Right atrium auricular region (tissue), 2 donors: Measurements from ENCODE around the gene AP1B1. TPM values are rescaled to one million over a fixed set of nuclear protein-coding genes. Genes with fewer than 3 reads are reported as not detected.

Experiments used
- DNase-seq: peaks from one replicate; pipeline ENCODE4 v3.0.0-alpha.2; 2019; ENCODE audit warnings: low spot score
- H3K27ac ChIP-seq, 2 donors: fragments of 200-600 bp; sonication (generic); 1 replicate in 1 of 2; 2 replicates in 1 of 2; pipeline ENCODE4 v1.5.1; 2016 to 2019
- H3K27me3 ChIP-seq, 2 donors: fragments of 200-600 bp; sonication (generic); one replicate each; pipeline versions ENCODE4 v1.5.1 to v1.6.0; 2017 to 2019
- H3K36me3 ChIP-seq: fragments of 200-600 bp; sonication (generic); one replicate; pipeline ENCODE4 v1.5.1; 2016
- H3K4me1 ChIP-seq, 2 donors: fragments of 200-600 bp; sonication (generic); one replicate each; pipeline versions ENCODE4 v1.5.1 to v1.6.0; 2017 to 2019
- H3K4me3 ChIP-seq, 2 donors: fragments of 200-600 bp; sonication (generic); 1 replicate in 1 of 2; 2 replicates in 1 of 2; pipeline ENCODE4 v1.5.1; 2017 to 2019; ENCODE audit warnings: mild to moderate bottlenecking in 1 of 2, moderate library complexity in 1 of 2
- H3K9me3 ChIP-seq, 2 donors: fragments of 200-600 bp; sonication (generic); one replicate each; pipeline ENCODE4 v1.5.1; 2019
- CTCF ChIP-seq, 2 donors: fragments of 200-600 bp; sonication (generic); IDR thresholded peaks; one replicate each; pipeline ENCODE4 v1.5.1; 2019; ENCODE audit warnings: antibody characterized with exemption in 2 of 2
- total RNA-seq, 2 donors: library from RNA; depleted of rRNA; stranded (reverse); fragments of >200 nt; gene quantifications; one replicate each; pipeline ENCODE4 v1.1.0, GENCODE V29; 2016

Gene AP1B1
- total RNA-seq, 2 donors from 2014 or later, result 31.4 to 46.2 TPM

DNA sequence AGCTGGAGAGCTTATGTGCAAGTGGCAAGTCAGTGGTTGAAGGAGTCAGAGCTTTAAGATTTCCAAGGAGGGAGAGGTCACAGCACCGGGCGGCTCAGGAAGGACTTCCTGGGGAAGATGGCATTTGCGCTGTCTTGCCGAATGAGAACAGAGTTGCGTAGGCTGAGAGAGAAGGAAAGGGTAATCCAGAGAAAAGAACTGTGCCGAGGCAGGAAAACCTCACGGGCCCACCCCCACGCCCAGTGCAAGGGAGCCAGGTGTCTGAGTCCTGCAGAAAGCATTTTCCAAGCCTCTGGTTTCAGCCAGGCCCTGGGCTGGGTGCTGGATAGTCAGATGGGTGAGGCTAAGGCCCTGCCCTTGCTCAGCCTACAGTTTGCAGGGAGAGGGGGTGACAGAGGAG is 3.2 kb upstream of the AP1B1 start:
- no peak for TF ChIP-seq CTCF (IDR thresholded peaks at IDR 0.05)
- Histone ChIP-seq H3K36me3 (no peaks in the 10 kb centered on the region), H3K4me1 (peaks cover 0 to 25% of the 10 kb centered on the region in 2 donors), H3K27me3 (no peaks in the 10 kb centered on the region), H3K27ac (no peak overlapping the region), H3K9me3 (no peaks in the 10 kb centered on the region), H3K4me3 (no peak overlapping the region)
- peak; percentile 47 for DNase-seq

DNA sequence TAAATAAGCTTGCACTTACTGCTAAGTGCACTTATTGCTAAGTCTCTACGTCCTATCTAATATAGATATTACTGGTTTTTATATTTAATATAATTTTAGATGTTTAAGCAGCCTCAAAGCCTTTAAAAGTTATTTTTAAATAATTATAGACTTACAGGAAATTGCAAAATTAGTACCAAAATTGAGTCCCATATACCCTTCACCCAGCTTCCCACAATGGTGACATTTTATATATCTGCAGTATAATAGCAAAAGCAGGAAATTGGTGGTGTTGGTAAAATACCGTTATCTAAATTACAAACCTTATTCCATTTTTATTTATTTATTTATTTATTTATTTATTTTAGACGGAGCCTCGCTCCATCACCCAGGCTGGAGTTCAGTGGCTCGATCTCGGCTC is 1.9 kb upstream of the AP1B1 start:
- Histone ChIP-seq H3K36me3 (no peaks in the 10 kb centered on the region), H3K27ac (no peak overlapping the region), H3K27me3 (no peaks in the 10 kb centered on the region), H3K4me1 (peaks cover 0 to 23% of the 10 kb centered on the region in 2 donors), H3K4me3 (no peak overlapping the region), H3K9me3 (no peaks in the 10 kb centered on the region)
- DNase-seq, result no peak
- no peak for TF ChIP-seq CTCF (IDR thresholded peaks at IDR 0.05)

DNA sequence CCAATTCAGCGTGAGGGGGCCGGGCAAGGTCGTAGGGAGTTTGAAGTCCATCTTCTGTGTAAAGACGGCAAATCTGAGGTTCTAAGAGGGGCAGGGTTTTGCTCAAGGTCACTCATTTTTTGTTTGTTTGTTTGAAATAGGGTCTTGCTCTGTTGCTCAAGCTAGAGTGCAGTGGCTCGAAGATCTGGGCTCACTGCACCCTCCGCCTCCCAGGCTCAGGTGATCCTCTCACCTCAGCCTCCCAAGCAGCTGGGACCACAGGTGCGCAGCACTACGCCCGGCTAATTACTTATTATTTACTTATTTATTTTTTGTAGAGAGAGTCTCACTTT is 355 bp upstream of the AP1B1 start:
- Histone ChIP-seq H3K4me3 (peak overlapping the region; percentile 76 to 90), H3K9me3 (no peaks in the 10 kb centered on the region), H3K27me3 (no peaks in the 10 kb centered on the region), H3K27ac (peak overlapping the region; percentile 88 to 93), H3K36me3 (no peaks in the 10 kb centered on the region), H3K4me1 (peaks cover 0 to 26% of the 10 kb centered on the region in 2 donors)
- peak in 1 of 2 donors; percentile 1 for TF ChIP-seq CTCF (IDR thresholded peaks at IDR 0.05)
- DNase-seq, result no peak

DNA sequence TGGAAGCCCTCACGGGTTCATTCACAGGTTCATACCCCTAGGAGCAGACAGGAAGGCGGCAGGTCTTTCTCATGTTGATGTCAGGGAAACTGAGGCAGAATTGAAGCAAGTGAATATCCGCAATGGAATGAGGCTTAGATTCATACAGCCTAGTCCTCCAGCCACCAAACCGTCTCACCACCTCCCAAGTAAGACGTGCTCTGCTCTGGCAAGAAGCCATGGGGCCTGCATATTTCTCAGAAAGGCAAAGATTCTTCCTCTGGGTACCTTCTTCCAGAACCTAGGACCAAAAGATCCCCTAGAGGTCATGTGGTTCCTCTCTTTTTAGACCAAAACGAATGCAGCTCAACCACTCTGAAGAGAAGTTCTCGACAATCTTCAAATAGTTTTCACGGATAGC is 1.7 kb downstream of the AP1B1 start:
- Histone ChIP-seq H3K9me3 (no peaks in the 10 kb centered on the region), H3K4me1 (peaks cover 0 to 36% of the 10 kb centered on the region in 2 donors), H3K27ac (peak overlapping the region in 1 of 2 donors; percentile 33), H3K27me3 (no peaks in the 10 kb centered on the region), H3K4me3 (no peak overlapping the region), H3K36me3 (no peaks in the 10 kb centered on the region)
- TF ChIP-seq CTCF (IDR thresholded peaks at IDR 0.05), result no peak
- DNase-seq, result no peak

- Histone ChIP-seq H3K9me3 (no peaks in the 10 kb centered on the region), H3K27me3 (no peaks in the 10 kb centered on the region), H3K4me1 (peaks cover 0 to 36% of the 10 kb centered on the region in 2 donors), H3K36me3 (no peaks in the 10 kb centered on the region), H3K4me3 (no peak overlapping the region), H3K27ac (peak overlapping the region in 1 of 2 donors; percentile 37)
- TF ChIP-seq CTCF (IDR thresholded peaks at IDR 0.05), result no peak
- no peak for DNase-seq
Measured at GRCh38 chr22:29385748-29386147, 2.6 kb downstream of the AP1B1 start.

- Histone ChIP-seq H3K36me3 (no peaks in the 10 kb centered on the region), H3K4me1 (peaks cover 0 to 36% of the 10 kb centered on the region in 2 donors), H3K27ac (no peak overlapping the region), H3K9me3 (no peaks in the 10 kb centered on the region), H3K27me3 (no peaks in the 10 kb centered on the region), H3K4me3 (no peak overlapping the region)
- no peak for DNase-seq
- TF ChIP-seq CTCF (IDR thresholded peaks at IDR 0.05), result no peak
Measured at GRCh38 chr22:29385151-29385704, 3.1 kb downstream of the AP1B1 start.
